ENCODE measurements around the gene CORT.

The CORT gene

DNA sequence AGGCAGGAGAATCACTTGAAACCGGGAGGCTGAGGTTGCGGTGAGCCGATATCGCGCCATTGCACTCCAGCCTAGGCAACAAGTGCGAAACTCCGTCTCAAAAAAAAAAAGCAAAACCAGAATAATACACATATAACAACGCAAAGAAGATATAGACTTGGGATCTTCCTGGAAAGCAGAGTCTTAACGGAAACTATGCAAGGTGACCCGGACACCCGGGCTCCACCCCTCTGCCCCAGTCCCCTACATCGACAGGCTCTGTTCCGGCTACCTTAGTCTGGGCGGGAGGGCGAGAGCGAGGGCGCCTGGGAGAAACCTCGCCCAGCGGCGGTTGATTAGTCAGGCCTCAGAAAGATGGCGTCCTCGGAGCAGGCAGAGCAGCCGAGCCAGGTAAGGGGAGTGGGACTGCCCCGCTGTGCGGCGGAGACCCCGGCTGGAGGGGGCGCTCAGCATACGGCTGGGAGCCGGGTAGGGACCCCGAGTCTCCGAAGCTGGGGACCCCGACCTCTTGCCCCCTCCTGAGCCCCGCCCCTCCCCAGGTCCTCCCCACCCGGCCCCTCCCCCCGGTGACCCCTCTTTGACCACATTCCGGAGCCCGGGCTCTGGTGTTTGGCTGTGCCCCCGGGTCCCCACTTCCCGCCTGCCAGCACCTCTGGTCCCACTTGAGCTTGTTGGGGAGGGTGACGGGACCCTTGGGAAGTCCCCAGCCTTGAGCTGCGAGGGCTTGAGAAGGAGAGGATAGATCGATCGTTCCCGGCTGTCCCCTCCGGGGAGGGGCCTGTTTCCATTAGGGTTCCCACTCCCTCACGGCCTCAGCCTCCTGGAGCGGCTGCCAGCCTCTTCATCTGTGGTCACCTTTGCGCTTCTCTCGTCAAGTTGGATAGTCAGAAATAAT lies 25.0 kb downstream of the CORT start, which contains the start of gene PEX14:
Gene PEX14, plus strand, starts transcription at position 338 of the 895 bp plus-strand sequence. Its CDS starts 17 bp downstream, at position 355.
- peak; percentile 95 for DNase-seq (ENCODE audit: low read depth, low spot score)

DNA sequence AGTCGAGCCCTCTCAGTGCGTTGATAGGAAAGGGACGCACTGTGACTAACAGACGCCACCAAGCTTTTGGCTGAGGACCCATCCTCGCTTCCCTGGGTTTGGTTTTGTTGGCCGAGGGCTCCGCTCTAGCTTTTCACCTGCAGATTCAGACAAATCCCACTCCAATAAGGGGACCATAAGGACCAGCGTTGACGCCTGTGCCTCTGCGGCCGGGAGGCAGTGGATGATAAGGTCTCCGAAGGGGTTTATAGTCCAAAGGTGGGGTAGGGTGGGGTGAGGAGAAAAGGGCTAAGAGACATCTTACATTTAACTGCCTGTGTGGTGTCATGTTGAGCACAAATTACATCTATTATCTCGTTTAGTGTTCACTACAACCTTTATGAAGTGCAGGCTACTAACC lies 25.7 kb downstream of the CORT start:
- no peak for DNase-seq (ENCODE audit: low read depth, low spot score)

DNA sequence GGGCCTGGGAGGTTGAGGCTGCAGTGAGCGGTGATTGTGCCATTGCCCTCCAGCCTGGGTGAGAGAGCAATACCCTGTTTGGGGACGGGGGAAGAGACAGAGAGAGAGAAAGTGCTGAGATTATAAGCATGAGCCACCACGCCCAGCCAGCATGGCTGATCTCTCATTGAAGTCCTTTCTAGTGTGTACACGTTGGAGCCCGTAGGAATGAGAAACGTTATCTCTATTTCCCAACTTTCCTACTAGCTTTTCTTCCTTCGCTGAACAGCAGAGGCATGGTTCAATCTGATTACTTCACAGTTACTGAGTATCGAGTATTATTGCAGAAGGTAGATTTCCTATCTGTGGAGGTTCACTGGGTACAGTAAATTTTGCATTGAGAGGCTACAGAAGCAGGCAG lies 29.5 kb downstream of the CORT start:
- DNase-seq (ENCODE audit: low read depth, low spot score) = no peak

DNA sequence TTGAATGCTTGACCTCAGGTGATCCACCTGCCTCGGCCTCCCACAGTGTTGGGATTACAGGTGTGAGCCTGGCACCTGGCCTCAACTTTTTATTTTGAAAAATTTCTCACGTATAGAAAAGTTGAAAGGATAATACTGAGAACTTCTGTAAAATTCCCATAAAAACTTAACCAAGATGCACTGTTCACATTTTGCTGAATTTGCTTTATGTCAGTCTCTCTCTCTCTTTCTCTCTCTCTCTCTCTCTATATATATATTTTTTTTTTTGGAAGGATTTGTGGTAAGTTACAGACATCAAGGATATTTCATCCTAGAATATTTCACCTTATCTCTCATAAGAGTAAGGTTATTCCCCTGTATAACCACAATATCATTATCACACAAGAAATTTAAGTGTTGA lies 30.8 kb downstream of the CORT start:
- no peak for DNase-seq (ENCODE audit: low read depth, low spot score)

DNA sequence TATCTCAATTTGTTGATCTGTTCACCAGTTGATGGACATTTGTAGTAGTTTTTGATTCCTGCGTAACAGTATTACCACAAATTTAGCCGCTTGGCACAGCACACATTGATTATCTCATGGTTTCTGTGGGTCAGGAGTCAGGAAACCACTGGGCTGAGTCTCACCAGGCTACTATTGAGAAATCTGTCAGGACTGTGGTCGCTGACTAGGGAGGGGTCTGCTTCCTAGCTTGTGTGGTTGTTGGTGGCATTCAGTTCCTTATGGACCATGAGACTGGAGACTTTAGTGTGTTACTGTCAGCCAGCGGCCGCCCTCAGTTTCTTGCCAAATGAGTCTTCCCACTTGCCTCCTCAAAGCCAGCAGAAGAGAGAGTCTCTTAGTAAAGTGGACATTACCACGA lies 34.7 kb downstream of the CORT start:
- DNase-seq (ENCODE audit: low read depth, low spot score) = no peak

DNA sequence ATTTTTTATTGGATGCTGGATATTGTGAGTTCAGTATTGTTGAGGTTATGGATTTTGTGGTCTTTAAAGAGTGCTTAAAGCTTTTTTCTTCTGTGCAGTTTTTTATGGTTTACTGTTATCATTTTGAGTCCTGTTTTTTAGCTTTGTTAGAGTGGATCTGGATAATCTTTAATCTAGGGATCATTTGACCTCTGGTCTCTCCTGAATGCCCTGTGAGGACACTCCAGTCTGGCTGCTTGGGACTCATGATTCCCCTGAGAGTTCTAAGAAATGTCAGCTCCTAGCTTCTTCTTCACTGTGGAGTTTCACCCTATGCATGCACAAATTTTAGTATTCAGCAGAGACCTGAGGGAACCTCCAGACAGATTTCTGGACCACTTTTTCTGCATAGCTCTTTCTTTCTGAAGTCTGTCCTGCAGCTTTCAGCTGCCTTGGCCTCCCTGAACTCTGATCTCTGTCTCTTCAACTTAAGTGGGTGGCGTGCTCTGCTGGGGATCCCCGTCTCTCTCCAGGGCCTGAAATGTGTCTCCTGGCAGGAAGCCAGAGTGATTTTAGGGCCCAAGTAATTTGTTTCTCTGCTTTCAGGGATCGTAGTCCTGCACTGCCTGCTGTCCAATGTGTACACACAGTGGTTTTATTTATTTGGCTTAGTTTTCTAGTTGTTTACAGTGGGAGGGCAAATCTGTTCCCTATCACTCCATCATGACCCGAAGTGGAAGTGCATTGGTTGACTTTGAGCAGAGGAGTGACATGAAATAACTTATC lies 39.6 kb downstream of the CORT start:
- no peak for DNase-seq (ENCODE audit: low read depth, low spot score)

DNA sequence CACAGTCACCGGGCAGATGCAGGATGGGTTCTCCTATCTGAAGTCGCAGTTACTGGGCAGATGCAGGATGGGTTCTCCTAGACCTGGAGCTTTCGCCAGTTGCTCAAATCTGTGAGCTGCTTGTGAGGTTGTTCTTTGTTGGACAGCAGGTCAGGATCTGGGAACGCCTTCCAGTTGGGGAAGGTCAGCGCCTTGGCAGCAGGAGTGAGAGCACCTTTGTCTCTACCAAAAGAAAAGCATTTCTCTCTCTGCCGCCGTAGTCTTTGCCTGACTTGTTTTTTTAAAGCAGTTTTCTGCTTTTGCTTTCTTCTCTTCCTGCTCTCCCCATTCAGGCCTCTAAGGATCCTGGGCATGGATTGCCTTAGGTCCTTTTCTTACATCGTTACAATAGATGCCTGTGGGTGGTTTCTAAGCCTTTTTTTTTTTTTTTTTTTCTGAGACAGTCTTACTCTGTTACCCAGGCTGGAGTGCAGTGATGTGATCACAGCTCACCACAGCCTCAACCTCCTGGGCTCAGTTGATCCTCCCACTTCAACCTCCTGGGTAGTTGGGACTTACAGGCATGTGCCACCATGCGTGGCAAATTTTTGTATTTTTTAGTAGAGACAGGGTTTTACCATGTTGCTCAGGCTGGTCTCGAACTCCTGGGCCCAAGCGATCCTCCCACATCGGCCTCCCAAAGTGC lies 40.6 kb downstream of the CORT start:
- DNase-seq (ENCODE audit: low read depth, low spot score) = no peak

DNA sequence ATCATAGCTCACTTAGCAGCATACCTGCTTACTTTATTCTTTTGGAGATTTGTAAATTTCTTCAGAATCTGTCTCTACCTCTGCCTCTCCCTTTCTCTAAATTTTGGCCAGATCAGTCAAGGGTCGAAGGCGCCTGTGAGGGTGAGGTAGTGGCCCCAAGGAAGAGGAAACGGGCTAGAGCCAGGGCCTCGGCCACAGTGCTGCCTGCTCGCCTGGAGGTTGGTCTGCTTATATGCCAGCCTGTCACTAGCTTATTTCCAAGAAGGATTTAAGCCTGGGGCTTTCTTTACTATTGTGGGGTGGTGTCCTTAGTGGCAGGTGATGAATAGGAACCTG lies 44.6 kb downstream of the CORT start:
- no peak for DNase-seq (ENCODE audit: low read depth, low spot score)

DNA sequence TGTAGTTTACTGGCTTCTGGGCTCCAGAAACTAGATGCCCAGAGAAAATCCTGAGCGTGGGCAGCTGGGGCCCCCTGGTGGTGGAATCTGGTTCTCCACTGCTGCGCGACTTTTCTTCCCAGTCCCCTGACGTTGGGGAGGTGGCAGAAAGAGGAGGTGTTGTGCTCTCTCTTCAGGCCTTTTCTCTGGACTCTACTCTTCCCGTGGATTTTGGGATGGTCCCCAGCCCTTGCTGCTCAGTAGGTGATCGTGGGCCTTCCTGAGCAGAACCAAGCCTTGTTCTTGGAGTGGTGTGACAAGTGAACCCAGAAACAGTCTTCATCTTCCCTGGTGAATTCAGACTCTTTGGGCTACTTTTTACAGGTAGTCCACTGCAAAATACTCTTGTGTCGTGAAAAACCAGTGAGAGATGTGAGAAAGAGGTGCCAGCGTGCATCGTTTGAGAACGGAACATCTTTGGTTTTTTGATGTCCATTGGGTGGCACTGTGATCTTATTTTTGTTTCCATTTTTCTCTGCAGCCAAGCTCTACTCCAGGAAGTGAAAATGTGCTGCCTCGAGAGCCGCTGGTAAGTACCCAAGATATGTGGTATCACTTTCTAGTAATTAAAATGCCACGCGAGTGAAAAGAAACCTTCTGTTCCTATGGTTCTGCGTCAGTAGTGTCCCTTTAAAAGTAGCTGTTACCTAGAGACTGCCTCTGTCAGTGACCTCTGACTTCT lies 45.1 kb downstream of the CORT start:
- peak; percentile 81 for DNase-seq (ENCODE audit: low read depth, low spot score)

DNA sequence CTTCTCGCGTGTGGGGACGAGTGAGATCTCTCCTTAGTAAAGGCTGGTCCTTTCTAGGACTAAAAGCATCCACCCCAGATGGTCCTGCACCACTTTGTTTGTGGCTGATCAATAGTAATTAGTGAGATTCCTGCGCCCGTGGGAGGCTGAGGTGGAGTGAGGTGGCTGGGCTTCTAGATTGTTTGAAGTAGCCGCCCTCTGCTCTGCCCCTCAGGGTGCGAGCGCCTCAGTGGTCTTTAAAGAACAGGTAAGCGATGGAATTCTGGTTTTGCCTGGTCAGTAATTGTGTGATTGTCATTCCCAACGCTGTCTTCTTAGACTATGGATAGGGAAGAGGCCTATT lies 45.6 kb downstream of the CORT start:
- no peak for DNase-seq (ENCODE audit: low read depth, low spot score)

DNA sequence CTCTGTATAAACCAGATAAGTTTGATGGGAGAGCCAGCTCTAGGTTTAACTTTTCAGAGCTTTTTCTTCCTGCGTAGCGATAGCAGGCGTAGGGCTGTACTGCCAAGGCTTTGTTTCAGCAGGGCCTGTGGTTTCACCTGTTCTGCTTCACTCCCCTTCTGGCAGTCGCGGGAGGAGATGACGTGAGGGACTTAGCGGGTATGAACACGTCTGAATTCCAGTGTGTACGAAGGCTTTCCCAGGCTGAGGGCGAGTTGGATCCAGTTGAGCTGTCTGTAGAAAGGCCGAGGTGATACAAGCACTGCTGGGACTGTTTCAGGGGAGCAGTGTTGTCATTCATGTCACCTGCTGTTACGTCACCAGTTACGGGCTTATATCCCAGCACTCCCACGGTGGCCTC lies 46.1 kb downstream of the CORT start:
- no peak for DNase-seq (ENCODE audit: low read depth, low spot score)

DNA sequence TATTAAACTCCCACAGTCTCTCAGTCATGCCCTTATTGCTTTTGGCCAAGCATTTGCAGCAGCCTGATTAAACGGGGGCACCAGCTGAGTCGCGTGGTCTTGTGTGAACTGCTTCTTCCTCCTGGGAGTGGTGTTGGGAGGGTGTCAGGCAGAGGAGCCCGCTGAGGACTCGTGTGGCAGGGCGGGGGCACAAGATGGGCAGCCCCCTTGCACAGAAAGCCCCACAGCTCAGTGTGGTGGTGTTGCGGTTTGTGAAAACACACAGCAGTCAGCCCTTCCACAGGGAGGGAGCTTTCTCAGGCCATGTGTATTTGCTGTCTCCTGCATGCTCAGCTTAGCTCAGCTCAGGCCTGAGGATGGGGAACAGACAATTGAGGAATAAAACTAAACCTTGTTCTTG lies 47.3 kb downstream of the CORT start:
- DNase-seq (ENCODE audit: low read depth, low spot score) = no peak

DNA sequence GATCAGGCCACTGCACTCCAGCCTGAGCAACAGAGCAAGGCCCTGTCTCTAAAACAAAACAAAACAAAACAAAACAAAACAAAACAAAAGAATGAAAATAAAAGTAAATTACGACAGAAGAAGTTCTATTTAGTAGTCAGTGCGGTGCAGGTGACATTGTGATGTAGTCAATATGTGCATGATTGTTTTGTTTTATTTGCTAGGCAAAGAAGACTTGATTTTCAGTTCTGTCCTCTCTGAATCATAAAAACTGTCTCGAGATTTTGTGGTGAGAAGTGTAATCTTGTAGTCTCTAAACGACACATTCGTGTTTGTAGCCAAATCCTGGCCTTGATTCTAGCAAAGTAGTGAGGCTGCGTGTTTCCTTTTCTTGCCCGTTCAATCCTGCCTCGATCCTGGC lies 48.4 kb downstream of the CORT start:
- DNase-seq (ENCODE audit: low read depth, low spot score) = no peak

All from astrocyte of the hippocampus (primary cell).